Measurements from ENCODE around the gene RBBP4. TPM values are rescaled to one million over a fixed set of nuclear protein-coding genes. Genes with fewer than 3 reads are reported as not detected.
"Not testable (repeated sequence)": the region's sequence is repeated elsewhere in the genome, so short reads cannot be mapped to it uniquely, and the experiment has no call there.

Gene RBBP4
- total RNA-seq, 1 experiment from 2014 or later = 242 TPM

DNA sequence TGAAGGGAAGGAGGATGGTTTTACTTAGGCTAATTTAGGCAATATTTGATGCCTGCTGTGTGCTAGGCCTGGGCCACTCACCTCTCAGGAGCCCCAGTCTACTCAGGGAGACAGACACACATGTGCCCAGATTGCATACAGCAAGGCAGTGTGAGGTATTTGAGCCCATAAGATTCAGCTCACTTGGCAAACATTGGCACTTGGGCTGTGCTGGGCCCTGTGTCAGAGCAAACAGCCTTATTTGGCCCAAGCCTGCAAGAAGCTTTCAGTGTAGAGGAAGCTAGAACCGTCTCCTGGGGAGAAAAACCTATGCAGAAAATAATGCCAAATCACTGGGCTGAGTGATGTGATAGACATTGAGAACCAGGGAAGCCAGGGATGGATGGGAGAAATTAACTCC, 55.5 kb downstream of the RBBP4 start:
- peaks cover 12% of the 10 kb centered on the region for H3K36me3 Mint-ChIP-seq (ENCODE audit: insufficient read depth, unreplicated experiment)
- TF ChIP-seq, protein P1, sequence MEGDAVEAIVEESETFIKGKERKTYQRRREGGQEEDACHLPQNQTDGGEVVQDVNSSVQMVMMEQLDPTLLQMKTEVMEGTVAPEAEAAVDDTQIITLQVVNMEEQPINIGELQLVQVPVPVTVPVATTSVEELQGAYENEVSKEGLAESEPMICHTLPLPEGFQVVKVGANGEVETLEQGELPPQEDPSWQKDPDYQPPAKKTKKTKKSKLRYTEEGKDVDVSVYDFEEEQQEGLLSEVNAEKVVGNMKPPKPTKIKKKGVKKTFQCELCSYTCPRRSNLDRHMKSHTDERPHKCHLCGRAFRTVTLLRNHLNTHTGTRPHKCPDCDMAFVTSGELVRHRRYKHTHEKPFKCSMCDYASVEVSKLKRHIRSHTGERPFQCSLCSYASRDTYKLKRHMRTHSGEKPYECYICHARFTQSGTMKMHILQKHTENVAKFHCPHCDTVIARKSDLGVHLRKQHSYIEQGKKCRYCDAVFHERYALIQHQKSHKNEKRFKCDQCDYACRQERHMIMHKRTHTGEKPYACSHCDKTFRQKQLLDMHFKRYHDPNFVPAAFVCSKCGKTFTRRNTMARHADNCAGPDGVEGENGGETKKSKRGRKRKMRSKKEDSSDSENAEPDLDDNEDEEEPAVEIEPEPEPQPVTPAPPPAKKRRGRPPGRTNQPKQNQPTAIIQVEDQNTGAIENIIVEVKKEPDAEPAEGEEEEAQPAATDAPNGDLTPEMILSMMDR (IDR thresholded peaks at IDR 0.05; ENCODE audit: unreplicated experiment) = no peak
- H3K4me1 Mint-ChIP-seq (ENCODE audit: low read depth, unreplicated experiment) = peaks cover 11% of the 10 kb centered on the region
- intact Hi-C loops (cut with micrococcal nuclease; ENCODE audit: unreplicated experiment) = no loop called here
- CTCF ChIA-PET = no interaction called here
- no peak for DNase-seq
- H3K27ac Mint-ChIP-seq (ENCODE audit: unreplicated experiment) = no peak overlapping the region
- H3K27me3 Mint-ChIP-seq (ENCODE audit: unreplicated experiment) = no peaks in the 10 kb centered on the region
- BruUV-seq (replicated peaks) = no TSS peak
- no peak overlapping the region for H3K4me3 Mint-ChIP-seq (ENCODE audit: low read depth, unreplicated experiment)
- H3K9me3 Mint-ChIP-seq (ENCODE audit: low read depth, unreplicated experiment) = no peaks in the 10 kb centered on the region

DNA sequence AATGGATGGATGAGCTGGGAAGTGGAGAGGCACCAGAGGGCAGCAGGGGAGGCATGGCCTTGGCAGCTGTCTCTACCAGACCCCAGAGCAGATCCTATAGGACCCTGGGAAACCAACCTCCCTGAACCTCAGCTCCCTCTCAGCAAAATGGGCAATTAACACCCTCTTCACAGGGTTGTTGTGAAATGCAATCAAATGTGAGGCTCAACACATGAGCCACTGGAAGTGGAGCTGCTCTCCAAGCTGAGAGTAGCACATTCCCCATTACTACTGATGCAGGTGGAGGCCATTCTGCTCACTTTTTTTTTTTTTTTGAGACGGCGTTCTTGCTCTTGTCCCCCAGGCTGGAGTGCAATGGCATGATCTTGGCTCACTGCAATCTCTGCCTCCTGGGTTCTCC, 58.1 kb downstream of the RBBP4 start:
- no peaks in the 10 kb centered on the region for H3K4me1 Mint-ChIP-seq (ENCODE audit: low read depth, unreplicated experiment)
- intact Hi-C loops (cut with micrococcal nuclease; ENCODE audit: unreplicated experiment) = no loop called here
- H3K4me3 Mint-ChIP-seq (ENCODE audit: low read depth, unreplicated experiment) = no peak overlapping the region
- DNase-seq = no peak
- peaks cover 8% of the 10 kb centered on the region for H3K36me3 Mint-ChIP-seq (ENCODE audit: insufficient read depth, unreplicated experiment)
- TF ChIP-seq, protein P1 (IDR thresholded peaks at IDR 0.05; ENCODE audit: unreplicated experiment) = no peak
- H3K9me3 Mint-ChIP-seq (ENCODE audit: low read depth, unreplicated experiment) = no peaks in the 10 kb centered on the region
- CTCF ChIA-PET = interaction anchor here (0.5 to 1.0 kb wide), 2 partner anchors 45 to 162 kb away, joined by 3 to 4 read pairs; no protein-coding TSS in a partner anchor
- H3K27me3 Mint-ChIP-seq (ENCODE audit: unreplicated experiment) = no peaks in the 10 kb centered on the region
- H3K27ac Mint-ChIP-seq (ENCODE audit: unreplicated experiment) = no peak overlapping the region
- BruUV-seq (replicated peaks) = no TSS peak

DNA sequence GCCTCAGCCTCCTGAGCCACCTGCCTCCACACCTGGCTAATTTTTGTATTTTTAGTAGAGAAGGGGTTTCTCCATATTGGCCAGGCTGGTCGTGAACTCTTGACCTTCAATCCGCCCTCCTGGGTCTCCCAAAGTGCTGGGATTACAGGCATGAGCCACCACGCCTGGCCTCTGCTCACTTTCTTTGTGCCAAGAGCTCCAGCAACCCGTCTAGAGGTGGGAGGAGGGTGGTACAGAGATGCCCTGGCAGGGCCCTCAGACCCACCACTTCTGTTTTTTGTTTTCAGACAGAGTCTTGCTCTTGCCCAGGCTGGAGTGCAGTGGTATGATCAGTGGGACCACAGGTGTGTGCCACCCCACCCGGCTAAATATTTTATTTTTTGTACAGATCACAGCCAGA, 58.5 kb downstream of the RBBP4 start:
- DNase-seq = no peak
- no peak overlapping the region for H3K27ac Mint-ChIP-seq (ENCODE audit: unreplicated experiment)
- CTCF ChIA-PET = interaction anchor here (1.0 kb wide), 1 partner anchor 162 kb away, joined by 4 read pairs; no protein-coding TSS in a partner anchor
- TF ChIP-seq, protein P1 (IDR thresholded peaks at IDR 0.05; ENCODE audit: unreplicated experiment) = no peak
- H3K27me3 Mint-ChIP-seq (ENCODE audit: unreplicated experiment) = no peaks in the 10 kb centered on the region
- BruUV-seq (replicated peaks) = no TSS peak
- intact Hi-C loops (cut with micrococcal nuclease; ENCODE audit: unreplicated experiment) = no loop called here
- H3K9me3 Mint-ChIP-seq (ENCODE audit: low read depth, unreplicated experiment) = no peaks in the 10 kb centered on the region
- H3K4me1 Mint-ChIP-seq (ENCODE audit: low read depth, unreplicated experiment) = no peaks in the 10 kb centered on the region
- H3K4me3 Mint-ChIP-seq (ENCODE audit: low read depth, unreplicated experiment) = no peak overlapping the region
- peaks cover 8% of the 10 kb centered on the region for H3K36me3 Mint-ChIP-seq (ENCODE audit: insufficient read depth, unreplicated experiment)

DNA sequence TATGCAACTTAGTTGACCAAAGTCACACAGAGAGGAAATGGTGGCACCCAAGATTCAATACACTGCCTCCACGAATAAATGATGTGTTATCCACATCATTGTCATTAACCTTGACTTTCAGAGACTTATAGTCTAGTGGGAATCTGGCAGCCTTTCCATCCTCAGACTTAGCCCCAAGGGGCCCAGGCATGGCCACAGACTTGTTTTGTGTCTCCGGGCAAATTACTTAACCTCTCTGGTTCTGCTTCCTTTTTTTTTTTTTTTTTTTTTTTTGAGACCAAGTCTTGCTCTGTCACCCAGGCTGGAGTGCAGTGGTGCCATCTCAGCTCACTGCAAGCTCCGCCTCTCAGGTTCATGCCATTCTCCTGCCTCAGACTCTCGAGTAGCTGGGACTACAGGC, 60.2 kb downstream of the RBBP4 start:
- H3K9me3 Mint-ChIP-seq (ENCODE audit: low read depth, unreplicated experiment); H3K27me3 Mint-ChIP-seq (ENCODE audit: unreplicated experiment); intact Hi-C loops (cut with micrococcal nuclease; ENCODE audit: unreplicated experiment); H3K36me3 Mint-ChIP-seq (ENCODE audit: insufficient read depth, unreplicated experiment); H3K4me3 Mint-ChIP-seq (ENCODE audit: low read depth, unreplicated experiment); H3K4me1 Mint-ChIP-seq (ENCODE audit: low read depth, unreplicated experiment); BruUV-seq (replicated peaks); DNase-seq; H3K27ac Mint-ChIP-seq (ENCODE audit: unreplicated experiment): not testable (repeated sequence)
- CTCF ChIA-PET = interaction anchor here (1.6 to 3.0 kb wide), 3 partner anchors 43 to 162 kb away, joined by 3 to 102 read pairs (median 13); no protein-coding TSS in a partner anchor

DNA sequence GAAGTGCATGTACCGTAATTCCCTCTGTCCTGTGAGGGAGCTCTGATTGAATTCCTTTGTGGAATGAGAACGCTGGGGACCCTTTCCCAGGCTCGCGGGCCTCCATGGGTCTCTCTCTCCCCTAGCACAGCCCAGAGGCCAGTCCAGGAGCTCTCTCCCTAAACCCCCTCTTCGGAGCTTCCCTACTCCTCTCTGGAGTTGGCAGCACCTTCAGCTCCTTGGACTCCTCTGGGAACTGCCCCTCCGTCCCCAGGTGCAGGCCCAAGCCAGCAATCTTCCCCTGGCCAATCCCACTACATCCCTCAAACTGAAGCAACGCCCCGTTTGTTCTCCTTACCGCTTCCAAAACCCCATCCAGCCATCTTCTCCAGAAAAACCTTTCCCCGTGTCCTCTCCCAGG, 62.1 kb downstream of the RBBP4 start:
- DNase-seq = no peak
- TF ChIP-seq, protein P1 (IDR thresholded peaks at IDR 0.05; ENCODE audit: unreplicated experiment) = no peak
- Mint-ChIP-seq H3K36me3 (ENCODE audit: insufficient read depth, unreplicated experiment) (peaks cover 8% of the 10 kb centered on the region), H3K27me3 (ENCODE audit: unreplicated experiment) (no peaks in the 10 kb centered on the region), H3K9me3 (ENCODE audit: low read depth, unreplicated experiment) (no peaks in the 10 kb centered on the region), H3K4me3 (ENCODE audit: low read depth, unreplicated experiment) (no peak overlapping the region), H3K4me1 (ENCODE audit: low read depth, unreplicated experiment) (peaks cover 21% of the 10 kb centered on the region), H3K27ac (ENCODE audit: unreplicated experiment) (no peak overlapping the region)
- BruUV-seq (replicated peaks) = no TSS peak
- intact Hi-C loops (cut with micrococcal nuclease; ENCODE audit: unreplicated experiment) = no loop called here
- CTCF ChIA-PET = interaction anchor here (0.7 to 3.0 kb wide), 6 partner anchors 30 to 79 kb away, joined by 3 to 102 read pairs (median 12); no protein-coding TSS in a partner anchor
